HUES48 (cell line): ENCODE results near the gene MAPKBP1.

Experiments used
- H3K27ac ChIP-seq: one replicate; pipeline ENCODE4 v1.7.0; 2013; ENCODE audit warnings: low read depth, low read length, inconsistent platforms
- H3K27me3 ChIP-seq: 2 replicates; pipeline ENCODE4 v1.6.1; 2013; ENCODE audit warnings: mild to moderate bottlenecking, low read length; ENCODE audit not compliant: control insufficient read depth, insufficient read depth
- H3K36me3 ChIP-seq: 2 replicates; pipeline ENCODE4 v1.6.1; 2013; ENCODE audit warnings: low read length; ENCODE audit not compliant: control insufficient read depth, insufficient read depth
- H3K4me1 ChIP-seq: 2 replicates; pipeline ENCODE4 v1.6.1; 2013; ENCODE audit warnings: mild to moderate bottlenecking, low read length; ENCODE audit not compliant: control insufficient read depth, insufficient read depth
- H3K4me3 ChIP-seq: 2 replicates; pipeline ENCODE4 v1.5.1; 2013; ENCODE audit warnings: mild to moderate bottlenecking, low read depth, low read length
- H3K9ac ChIP-seq: 2 replicates; pipeline ENCODE4 v1.6.1; 2013; ENCODE audit warnings: mild to moderate bottlenecking, low read depth, low read length, moderate library complexity
- H3K9me3 ChIP-seq: 2 replicates; pipeline ENCODE4 v1.6.1; 2013; ENCODE audit warnings: low read length; ENCODE audit not compliant: control insufficient read depth, insufficient read depth

Gene MAPKBP1

GRCh38 chr15:41851755-41852370 lies 77.6 kb downstream of the MAPKBP1 start:
- no peaks in the 10 kb centered on the region for H3K27me3 ChIP-seq
- no peak overlapping the region for H3K4me3 ChIP-seq
- H3K36me3 ChIP-seq: peaks cover 15% of the 10 kb centered on the region
- H3K27ac ChIP-seq: no peak overlapping the region
- 0 out of 2 replicates have a peak, but pooled peaks cover 6% of the 10 kb centered on the region for H3K4me1 ChIP-seq
- no peak overlapping the region for H3K9ac ChIP-seq
- no peaks in the 10 kb centered on the region for H3K9me3 ChIP-seq

DNA sequence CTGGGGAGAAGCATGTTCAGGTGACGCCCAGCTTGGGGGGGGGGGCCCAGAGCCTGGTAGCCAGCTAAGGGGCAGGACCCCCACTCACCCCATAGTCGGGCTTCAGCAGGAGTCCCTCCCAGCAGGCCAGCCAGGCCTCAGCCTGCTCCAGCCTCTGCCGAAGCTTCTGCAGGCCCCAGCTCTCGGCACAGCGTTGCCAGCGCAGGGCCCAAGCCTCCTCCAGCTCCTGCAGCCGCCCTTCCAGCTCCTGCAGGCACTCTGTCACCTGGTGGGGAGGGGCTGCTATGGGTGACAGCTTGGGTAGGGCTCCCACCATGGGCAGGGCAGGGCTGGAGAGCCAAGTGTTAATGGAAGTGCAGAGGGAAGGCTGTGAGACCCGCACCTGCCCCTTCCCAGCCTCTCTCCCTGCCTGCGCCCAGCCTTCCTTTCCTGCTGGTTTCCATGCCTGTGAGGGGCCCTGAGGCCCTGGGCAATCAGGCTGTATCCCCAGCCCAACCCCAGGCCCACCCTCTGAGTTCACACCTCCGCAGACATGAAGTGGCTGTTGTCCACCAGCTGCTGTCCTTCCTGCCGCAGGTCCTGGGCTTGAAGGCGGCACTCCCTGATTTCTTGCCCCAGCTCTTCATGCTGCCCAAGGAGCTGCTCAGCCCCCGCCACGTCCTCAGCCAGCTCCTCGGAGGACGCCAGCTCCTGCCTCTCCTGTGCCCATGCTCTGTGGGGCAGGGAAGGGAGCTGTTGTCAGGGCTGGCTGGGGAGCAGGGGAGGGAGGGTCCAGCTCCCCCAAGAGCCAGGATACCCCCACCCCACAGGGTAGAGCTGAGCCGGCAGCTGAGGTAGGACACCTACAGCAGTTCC lies 78.7 kb downstream of the MAPKBP1 start:
- Histone ChIP-seq H3K27ac (no peak overlapping the region), H3K9ac (no peak overlapping the region), H3K27me3 (no peaks in the 10 kb centered on the region), H3K4me1 (0 out of 2 replicates have a peak, but pooled peaks cover 6% of the 10 kb centered on the region), H3K36me3 (peaks cover 8% of the 10 kb centered on the region), H3K4me3 (no peak overlapping the region), H3K9me3 (no peaks in the 10 kb centered on the region)

GRCh38 chr15:41853831-41854230 lies 79.5 kb downstream of the MAPKBP1 start:
- no peak overlapping the region for H3K27ac ChIP-seq
- H3K9me3 ChIP-seq: no peaks in the 10 kb centered on the region
- 0 out of 2 replicates have a peak, but pooled peaks cover 6% of the 10 kb centered on the region for H3K4me1 ChIP-seq
- H3K36me3 ChIP-seq: no peaks in the 10 kb centered on the region
- no peak overlapping the region for H3K9ac ChIP-seq
- no peak overlapping the region for H3K4me3 ChIP-seq
- H3K27me3 ChIP-seq: no peaks in the 10 kb centered on the region

DNA sequence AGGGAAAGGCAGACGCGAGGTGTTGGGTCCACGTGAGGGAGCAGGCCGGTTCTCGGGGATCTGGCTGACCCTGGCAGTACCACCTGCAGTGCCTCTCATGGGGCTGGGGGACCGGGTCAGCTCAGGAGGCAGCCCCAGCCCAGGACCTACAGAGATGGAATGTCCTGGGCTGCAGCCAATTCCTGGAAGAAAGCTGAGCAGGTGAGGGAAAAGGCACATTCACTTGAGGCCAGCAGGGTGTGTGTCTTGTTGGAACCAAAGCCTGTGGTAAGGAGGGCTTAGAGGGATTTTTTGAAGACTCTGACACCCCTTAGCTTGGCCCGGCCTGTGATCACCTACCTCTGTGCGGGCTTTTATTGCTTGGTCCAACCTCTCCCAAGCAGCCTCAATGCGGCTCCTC lies 80.2 kb downstream of the MAPKBP1 start:
- H3K36me3 ChIP-seq: no peaks in the 10 kb centered on the region
- H3K4me3 ChIP-seq: no peak overlapping the region
- 0 out of 2 replicates have a peak, but pooled peaks cover 6% of the 10 kb centered on the region for H3K4me1 ChIP-seq
- no peak overlapping the region for H3K9ac ChIP-seq
- H3K27ac ChIP-seq: no peak overlapping the region
- H3K27me3 ChIP-seq: no peaks in the 10 kb centered on the region
- H3K9me3 ChIP-seq: no peaks in the 10 kb centered on the region

GRCh38 chr15:41855261-41855961 lies 81.1 kb downstream of the MAPKBP1 start:
- no peaks in the 10 kb centered on the region for H3K36me3 ChIP-seq
- no peak overlapping the region for H3K9ac ChIP-seq
- H3K4me1 ChIP-seq: 0 out of 2 replicates have a peak, but pooled peaks cover 6% of the 10 kb centered on the region
- H3K27me3 ChIP-seq: no peaks in the 10 kb centered on the region
- H3K9me3 ChIP-seq: no peaks in the 10 kb centered on the region
- H3K27ac ChIP-seq: no peak overlapping the region
- no peak overlapping the region for H3K4me3 ChIP-seq

GRCh38 chr15:41856262-41856661 lies 82.0 kb downstream of the MAPKBP1 start:
- Histone ChIP-seq H3K9ac (no peak overlapping the region), H3K27ac (no peak overlapping the region), H3K27me3 (no peaks in the 10 kb centered on the region), H3K9me3 (no peaks in the 10 kb centered on the region), H3K4me3 (no peak overlapping the region), H3K36me3 (no peaks in the 10 kb centered on the region), H3K4me1 (0 out of 2 replicates have a peak, but pooled peaks cover 6% of the 10 kb centered on the region)

DNA sequence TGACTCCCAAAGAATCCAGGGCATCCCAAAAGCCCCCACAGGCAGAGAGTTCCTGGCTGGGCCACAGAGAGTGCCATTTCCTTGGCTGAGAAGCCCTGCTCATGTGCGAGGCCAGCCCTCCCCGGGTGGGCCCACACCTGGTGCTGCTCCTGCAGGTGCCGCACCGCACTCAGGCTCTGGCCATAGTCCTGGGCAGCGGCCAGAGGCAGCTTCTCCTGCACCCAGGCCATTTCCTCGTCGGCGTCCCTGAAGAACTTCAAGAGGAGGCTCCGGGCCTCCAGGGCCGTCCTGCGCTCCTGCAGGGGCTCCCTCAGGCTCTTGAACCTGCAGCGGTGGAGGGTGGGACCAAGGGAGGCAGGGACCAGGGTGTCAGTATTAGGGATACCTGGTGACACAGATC lies 82.4 kb downstream of the MAPKBP1 start:
- Histone ChIP-seq H3K27ac (no peak overlapping the region), H3K4me1 (0 out of 2 replicates have a peak, but pooled peaks cover 6% of the 10 kb centered on the region), H3K36me3 (no peaks in the 10 kb centered on the region), H3K4me3 (no peak overlapping the region), H3K9me3 (no peaks in the 10 kb centered on the region), H3K9ac (no peak overlapping the region), H3K27me3 (no peaks in the 10 kb centered on the region)

GRCh38 chr15:41857316-41857715 lies 83.0 kb downstream of the MAPKBP1 start:
- H3K9ac ChIP-seq: no peak overlapping the region
- peaks cover 6% of the 10 kb centered on the region; the same call in 1 of the 2 replicates for H3K4me1 ChIP-seq
- no peak overlapping the region for H3K4me3 ChIP-seq
- no peaks in the 10 kb centered on the region for H3K36me3 ChIP-seq
- no peak overlapping the region for H3K27ac ChIP-seq
- H3K9me3 ChIP-seq: no peaks in the 10 kb centered on the region
- H3K27me3 ChIP-seq: no peaks in the 10 kb centered on the region

DNA sequence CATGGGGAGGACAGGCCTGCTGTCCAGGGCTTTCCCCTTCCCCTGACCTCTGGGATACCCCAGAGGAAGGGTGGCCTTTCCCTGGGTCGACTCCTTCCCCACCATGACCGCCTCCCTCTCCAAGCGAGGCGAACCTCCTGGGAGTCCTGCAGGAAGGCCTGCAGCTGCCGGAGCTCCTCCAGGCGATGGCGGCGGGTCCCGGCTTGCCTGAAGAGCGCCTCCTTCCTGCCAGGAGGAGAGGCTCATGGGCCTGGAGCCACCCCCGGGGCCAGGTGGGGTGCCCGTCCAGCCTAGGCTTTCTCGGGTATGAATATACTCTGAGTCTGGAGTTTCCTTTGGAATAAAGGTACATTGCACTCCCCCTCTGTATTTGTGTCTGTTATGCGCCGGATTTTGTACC lies 84.5 kb downstream of the MAPKBP1 start:
- Histone ChIP-seq H3K9ac (no peak overlapping the region), H3K27me3 (no peaks in the 10 kb centered on the region), H3K36me3 (no peaks in the 10 kb centered on the region), H3K4me3 (no peak overlapping the region), H3K9me3 (no peaks in the 10 kb centered on the region), H3K4me1 (peaks cover 11% of the 10 kb centered on the region; the same call in 1 of the 2 replicates), H3K27ac (no peak overlapping the region)

DNA sequence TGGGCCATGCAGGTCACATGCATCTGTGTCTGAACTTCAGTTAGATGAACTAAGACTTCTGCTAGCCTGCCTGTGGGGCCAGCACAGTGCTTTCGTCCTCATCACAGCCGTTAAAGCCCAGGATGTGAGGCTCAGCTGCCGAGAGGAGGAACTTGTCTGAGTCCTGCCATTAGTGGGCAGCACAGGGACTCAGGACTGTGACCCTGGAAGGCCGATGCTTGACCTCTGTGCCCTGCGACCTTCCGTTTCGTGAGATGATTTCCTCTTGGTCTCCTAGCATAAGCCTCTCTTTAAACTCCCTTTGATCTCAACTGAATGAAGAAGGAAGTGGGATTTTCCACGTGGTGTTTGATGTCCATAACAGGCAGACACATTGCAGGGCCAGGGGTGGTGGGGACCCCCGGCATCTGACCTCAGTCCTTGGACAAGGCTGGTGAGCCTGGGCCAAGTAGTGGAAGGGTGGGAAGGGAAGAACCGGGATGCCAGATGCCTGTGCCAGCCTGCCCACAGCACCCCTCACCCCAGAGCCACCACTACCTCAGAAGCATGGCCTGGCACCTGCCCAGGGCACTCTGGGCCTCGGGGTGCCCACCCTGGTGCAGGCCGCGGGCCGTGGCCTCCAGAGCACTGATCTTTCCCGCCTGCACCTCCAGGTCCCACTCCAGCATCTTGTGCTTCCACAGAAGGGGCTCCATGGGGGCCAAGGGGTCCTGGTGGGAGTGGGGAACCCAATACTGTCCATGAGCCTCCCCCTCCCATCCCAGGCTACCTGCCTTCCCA lies 86.0 kb downstream of the MAPKBP1 start:
- no peaks in the 10 kb centered on the region for H3K27me3 ChIP-seq
- H3K9ac ChIP-seq: no peak overlapping the region
- no peaks in the 10 kb centered on the region for H3K9me3 ChIP-seq
- H3K27ac ChIP-seq: no peak overlapping the region
- no peak overlapping the region for H3K4me3 ChIP-seq
- no peaks in the 10 kb centered on the region for H3K36me3 ChIP-seq
- H3K4me1 ChIP-seq: peaks cover 11% of the 10 kb centered on the region; the same call in 1 of the 2 replicates
